ENCODE measurements around the gene WDSUB1.

WDSUB1 gene

DNA sequence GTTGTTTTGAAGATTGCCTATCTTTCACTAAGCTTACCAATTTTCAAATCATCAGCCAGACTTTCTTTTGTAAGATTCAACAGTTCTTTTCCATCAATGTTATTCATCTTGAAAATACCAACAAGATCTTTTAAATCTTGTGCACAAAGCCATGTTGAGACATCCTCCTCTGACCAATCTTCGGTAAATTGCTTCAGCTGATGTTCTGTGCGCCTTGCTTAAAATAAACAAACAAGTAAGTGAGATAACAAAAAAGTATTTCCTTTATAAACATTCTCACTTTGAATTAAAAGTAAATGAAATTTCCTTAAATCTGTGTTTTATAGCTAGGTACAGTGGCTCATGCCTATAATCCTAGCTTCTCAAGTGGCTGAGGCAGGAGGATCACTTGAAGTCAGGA is 30.3 kb downstream of the WDSUB1 start:
- TF ChIP-seq, protein P1, sequence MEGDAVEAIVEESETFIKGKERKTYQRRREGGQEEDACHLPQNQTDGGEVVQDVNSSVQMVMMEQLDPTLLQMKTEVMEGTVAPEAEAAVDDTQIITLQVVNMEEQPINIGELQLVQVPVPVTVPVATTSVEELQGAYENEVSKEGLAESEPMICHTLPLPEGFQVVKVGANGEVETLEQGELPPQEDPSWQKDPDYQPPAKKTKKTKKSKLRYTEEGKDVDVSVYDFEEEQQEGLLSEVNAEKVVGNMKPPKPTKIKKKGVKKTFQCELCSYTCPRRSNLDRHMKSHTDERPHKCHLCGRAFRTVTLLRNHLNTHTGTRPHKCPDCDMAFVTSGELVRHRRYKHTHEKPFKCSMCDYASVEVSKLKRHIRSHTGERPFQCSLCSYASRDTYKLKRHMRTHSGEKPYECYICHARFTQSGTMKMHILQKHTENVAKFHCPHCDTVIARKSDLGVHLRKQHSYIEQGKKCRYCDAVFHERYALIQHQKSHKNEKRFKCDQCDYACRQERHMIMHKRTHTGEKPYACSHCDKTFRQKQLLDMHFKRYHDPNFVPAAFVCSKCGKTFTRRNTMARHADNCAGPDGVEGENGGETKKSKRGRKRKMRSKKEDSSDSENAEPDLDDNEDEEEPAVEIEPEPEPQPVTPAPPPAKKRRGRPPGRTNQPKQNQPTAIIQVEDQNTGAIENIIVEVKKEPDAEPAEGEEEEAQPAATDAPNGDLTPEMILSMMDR (IDR thresholded peaks at IDR 0.05; ENCODE audit: control insufficient read depth, insufficient read depth, low read depth, low read length, missing control alignments), result no peak

DNA sequence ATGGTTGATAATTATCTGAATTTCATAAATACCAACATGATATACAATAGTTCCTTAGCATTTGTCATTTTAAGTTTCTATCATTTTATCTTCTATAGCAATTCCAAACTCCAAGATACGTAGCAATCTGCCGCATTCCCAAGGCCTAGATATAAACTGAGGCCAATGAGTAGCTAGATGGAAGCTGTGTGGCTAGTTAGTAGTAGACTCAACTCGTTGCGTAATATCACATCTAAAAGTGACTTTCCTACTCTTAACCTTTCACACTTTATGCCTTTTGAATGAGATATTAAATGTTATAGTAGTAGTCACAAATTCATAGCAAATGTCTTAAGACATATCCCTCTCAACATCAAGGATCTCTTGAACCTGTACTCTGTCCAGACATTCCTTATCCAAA is 33.6 kb downstream of the WDSUB1 start:
- no peak for DNase-seq (ENCODE audit: low read depth)
- H3K4me3 ChIP-seq (ENCODE audit: control insufficient read depth, low read depth, low read length), result no peak overlapping the region
- TF ChIP-seq, protein P1 (IDR thresholded peaks at IDR 0.05; ENCODE audit: control insufficient read depth, insufficient read depth, low read depth, low read length, missing control alignments), result no peak

More for the DNA sequence above, 30.3 kb downstream of the WDSUB1 start:
- DNase-seq (ENCODE audit: low read depth), result peak; percentile 14
- H3K4me3 ChIP-seq (ENCODE audit: control insufficient read depth, low read depth, low read length), result no peak overlapping the region

DNA sequence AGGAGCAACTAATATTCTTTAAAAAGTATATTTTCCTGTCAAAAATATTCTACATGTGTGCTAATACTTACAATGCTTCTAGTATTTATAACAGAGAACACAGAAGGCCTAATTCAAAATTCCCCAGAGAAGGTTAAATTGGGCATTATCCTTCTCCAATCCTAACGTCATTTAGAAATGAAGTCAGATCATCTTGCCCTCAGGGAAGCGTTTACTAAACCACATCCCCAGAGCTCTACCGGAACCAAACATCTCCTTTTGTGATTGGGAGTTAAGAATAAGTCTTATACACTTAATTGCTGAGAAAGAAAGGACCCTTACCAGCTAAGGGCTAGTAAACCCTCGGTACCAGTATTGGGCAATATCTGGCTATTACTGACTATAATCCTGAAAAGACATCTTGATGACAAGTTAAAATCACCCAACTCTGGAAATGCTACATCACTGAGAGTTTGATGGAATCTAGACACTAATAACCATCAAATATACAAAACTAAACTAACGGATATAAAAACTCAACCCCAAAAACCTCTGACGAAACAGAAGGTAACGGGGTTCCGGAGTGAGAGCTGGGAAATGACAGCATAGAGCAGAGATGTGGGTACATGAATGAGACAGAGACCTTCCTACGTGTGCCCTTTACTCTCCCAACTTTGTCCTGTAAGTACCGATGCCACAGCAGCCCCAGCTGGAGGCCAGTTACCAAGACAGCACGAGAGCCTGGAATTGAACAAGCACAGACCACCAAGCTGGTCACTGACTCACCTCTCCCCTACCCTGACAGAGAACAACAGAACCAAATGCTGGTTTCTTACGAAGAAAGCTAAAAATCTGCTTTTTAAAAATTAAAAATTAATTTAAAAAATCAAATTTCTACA is 35.0 kb downstream of the WDSUB1 start:
- TF ChIP-seq, protein P1 (IDR thresholded peaks at IDR 0.05; ENCODE audit: control insufficient read depth, insufficient read depth, low read depth, low read length, missing control alignments), result no peak
- DNase-seq (ENCODE audit: low read depth), result no peak
- no peak overlapping the region for H3K4me3 ChIP-seq (ENCODE audit: control insufficient read depth, low read depth, low read length)

DNA sequence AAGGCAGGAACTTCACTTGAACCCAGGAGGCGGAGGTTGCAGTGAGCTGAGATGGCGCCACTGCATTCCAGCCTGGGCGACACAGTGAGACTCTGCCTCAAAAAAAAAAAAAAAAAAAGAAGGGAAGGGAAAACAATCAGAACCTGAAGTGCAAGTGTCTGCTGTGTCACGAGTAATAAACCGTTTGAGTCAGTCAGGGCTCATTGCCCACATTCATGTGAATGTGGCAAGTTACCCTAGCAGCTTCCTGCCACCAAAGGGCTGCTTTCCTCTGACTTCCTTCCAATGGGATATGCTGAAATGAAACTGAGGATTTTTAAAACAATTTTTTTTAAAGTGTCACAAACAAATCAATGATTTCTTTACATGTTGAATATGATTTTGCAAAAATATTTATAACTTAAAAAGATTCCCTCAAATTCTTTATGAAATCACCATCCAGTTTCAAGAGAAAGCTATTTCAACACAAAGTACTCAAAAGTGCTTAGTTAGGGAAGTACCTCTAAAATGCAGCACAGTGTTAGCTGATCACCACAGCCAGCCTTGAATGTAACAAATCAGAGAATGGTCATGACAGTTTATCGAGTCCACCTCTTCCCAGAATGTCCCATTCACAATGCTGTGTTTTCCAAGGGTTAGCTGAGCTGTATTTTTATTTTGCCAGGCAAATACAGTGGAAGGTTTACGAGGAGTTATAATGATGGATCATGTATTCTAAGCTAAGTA is 36.4 kb downstream of the WDSUB1 start:
- peak; percentile 79 for DNase-seq (ENCODE audit: low read depth)
- TF ChIP-seq, protein P1 (IDR thresholded peaks at IDR 0.05; ENCODE audit: control insufficient read depth, insufficient read depth, low read depth, low read length, missing control alignments), result no peak
- H3K4me3 ChIP-seq (ENCODE audit: control insufficient read depth, low read depth, low read length), result no peak overlapping the region

DNA sequence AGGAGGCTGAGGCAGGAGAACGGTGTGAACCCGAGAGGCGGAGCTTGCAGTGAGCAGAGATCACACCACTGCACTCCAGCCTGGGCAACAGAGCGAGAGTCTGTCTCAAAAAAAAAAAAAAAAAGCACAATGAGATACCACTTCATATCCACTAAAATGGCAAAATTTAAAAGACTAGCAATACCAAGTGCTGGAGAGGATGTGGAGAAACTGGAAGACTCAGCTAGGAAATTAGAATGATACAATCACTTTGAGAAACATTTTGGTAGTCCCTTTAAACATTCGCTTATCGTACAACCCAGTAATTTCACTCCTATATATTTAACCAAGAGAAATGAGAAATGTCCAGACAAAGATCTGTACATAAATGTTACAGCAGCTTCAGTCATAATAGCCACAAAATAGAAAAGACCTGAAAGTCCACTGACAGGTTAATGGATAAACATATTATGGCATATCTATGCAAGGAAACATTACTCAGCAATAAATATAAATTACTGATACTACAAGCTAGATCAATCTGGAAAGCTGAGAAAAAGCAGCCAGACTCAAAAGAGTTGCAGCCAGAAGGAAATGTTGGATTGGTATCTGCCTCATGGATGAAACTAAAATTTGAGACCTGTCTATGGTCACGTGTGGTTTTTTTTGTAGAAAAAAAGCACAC is 40.0 kb downstream of the WDSUB1 start:
- TF ChIP-seq, protein P1 (IDR thresholded peaks at IDR 0.05; ENCODE audit: control insufficient read depth, insufficient read depth, low read depth, low read length, missing control alignments), result no peak
- DNase-seq (ENCODE audit: low read depth), result no peak
- H3K4me3 ChIP-seq (ENCODE audit: control insufficient read depth, low read depth, low read length), result no peak overlapping the region

DNA sequence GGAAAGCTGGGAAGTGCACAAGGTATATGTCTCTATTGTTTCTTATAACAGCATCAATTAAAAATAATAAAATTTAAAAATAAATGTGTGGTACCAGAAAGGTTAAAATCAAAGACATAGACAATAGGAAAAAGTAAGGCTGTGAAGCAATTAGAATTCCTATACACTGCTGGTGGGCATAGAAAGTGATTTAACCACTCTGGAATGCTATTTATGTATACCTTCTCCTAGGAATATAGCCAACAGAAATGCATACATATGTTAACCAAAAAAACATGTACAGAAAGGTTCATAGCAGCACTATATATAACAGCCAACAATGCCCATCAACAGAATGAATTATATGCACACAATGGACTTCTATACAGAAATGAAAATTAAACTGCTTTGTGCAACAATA is 43.0 kb downstream of the WDSUB1 start:
- no peak overlapping the region for H3K4me3 ChIP-seq (ENCODE audit: control insufficient read depth, low read depth, low read length)
- TF ChIP-seq, protein P1 (IDR thresholded peaks at IDR 0.05; ENCODE audit: control insufficient read depth, insufficient read depth, low read depth, low read length, missing control alignments), result no peak
- no peak for DNase-seq (ENCODE audit: low read depth)

Data from AG09309 (cell line).